ENCODE measurements around the gene LRP6. TPM values are rescaled to one million over a fixed set of nuclear protein-coding genes. Genes with fewer than 3 reads are reported as not detected.

Gene LRP6
- total and polyA plus RNA-seq, 10 of the 15 experiments (the other 5 are each of a cell fraction or from before 2014, with no cell fraction given): 1.5 to 14.9 (median 6.1) TPM

DNA sequence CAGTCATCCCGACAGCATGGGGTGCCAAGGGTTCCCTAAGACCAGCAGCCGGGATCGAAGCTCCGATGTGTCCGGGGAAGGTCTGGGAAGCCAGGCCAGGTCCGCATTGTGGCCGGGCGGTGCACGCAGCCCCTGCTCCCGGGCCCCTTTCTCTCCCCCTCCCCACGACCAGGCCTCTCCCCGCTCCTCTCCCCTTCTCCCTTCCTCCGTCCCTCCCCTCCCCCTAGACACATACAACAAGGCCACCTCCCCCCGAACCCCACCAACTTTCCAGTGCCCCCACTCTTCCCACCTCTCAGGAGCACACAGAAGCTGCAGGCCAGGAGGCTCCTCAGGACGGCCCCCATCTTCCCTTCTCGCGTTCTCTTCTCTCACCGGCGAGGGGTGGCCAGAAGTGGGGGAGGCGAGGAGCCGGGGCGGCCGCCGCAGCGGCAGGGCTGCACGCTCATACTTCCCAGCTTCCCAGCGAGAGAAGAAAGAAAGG lies 413 bp downstream of the LRP6 start:
- CTCF ChIA-PET: interaction anchor here (3.3 kb wide), 1 partner anchor 62 kb away, joined by 15 read pairs; no protein-coding TSS in a partner anchor

More for the DNA sequence above, 413 bp downstream of the LRP6 start:
- no peaks in the 10 kb centered on the region for H4K20me1 ChIP-seq (ENCODE audit: control insufficient read depth, insufficient read depth)
- ChIA-PET SMC1A (ENCODE audit: uncharacterized antibody, unreplicated experiment) (interaction anchor here (0.6 to 1.1 kb wide), 3 partner anchors 67 to 1231 kb away, joined by 3 read pairs; no protein-coding TSS in a partner anchor), RAD21 (ENCODE audit: unreplicated experiment) (interaction anchor here (0.7 to 1.5 kb wide), 2 partner anchors 8 to 72 kb away, joined by 3 read pairs; no protein-coding TSS in a partner anchor), POLR2A (interaction anchor here (0.5 kb wide), 1 partner anchor 89 kb away, joined by 3 read pairs; no protein-coding TSS in a partner anchor)
- peak overlapping the region; percentile 93 for H3K4me2 ChIP-seq (ENCODE audit: control insufficient read depth, insufficient read depth)
- intact Hi-C loops (cut with micrococcal nuclease; ENCODE audit: unreplicated experiment) (loop anchor here (5.0 kb wide), 2 partner anchors 54 to 94 kb away; no protein-coding TSS in a partner anchor), in situ Hi-C loops (cut with MboI) (no loop called here)
- WGBS (ENCODE audit: insufficient coverage, insufficient replicate concordance, low lambda C conversion rate, missing lambda C conversion rate): under 1% methylated on average over 18 of the region's 27 CpGs
- H3K79me2 ChIP-seq (ENCODE audit: control insufficient read depth, insufficient read depth, low read length): peaks cover 10% of the 10 kb centered on the region
- H3K4me1 ChIP-seq (ENCODE audit: control insufficient read depth, insufficient read depth, low read length): no peaks in the 10 kb centered on the region
- H3K27ac ChIP-seq (ENCODE audit: control insufficient read depth, insufficient read depth): peak overlapping the region; percentile 80
- no peaks in the 10 kb centered on the region for H3K27me3 ChIP-seq (replicated peaks in 1 of 2; ENCODE audit: control insufficient read depth in 2 of 2, insufficient read depth in 2 of 2, low read length in 1 of 2)
- peak overlapping the region; percentile 92 for H3K4me3 ChIP-seq
- peak overlapping the region; percentile 57 for H3K9ac ChIP-seq (ENCODE audit: control insufficient read depth, insufficient read depth, low read length)
- H3K9me3 ChIP-seq (replicated peaks; ENCODE audit: control insufficient read depth, insufficient read depth, low read length): no peaks in the 10 kb centered on the region
- no TSS peak for BruUV-seq (replicated peaks)
- H3K36me3 ChIP-seq (ENCODE audit: control insufficient read depth in 2 of 2, insufficient read depth in 2 of 2, low read length in 1 of 2): no peaks in the 10 kb centered on the region
- no peak for DNase-seq (ENCODE audit: low read depth, low spot score)
- TF ChIP-seq STAT1 (conservative IDR thresholded peaks at IDR 0.05) (no peak), TAF1 (IDR thresholded peaks at IDR 0.05; ENCODE audit: borderline replicate concordance, low read depth, low read length) (no peak), PML (IDR thresholded peaks at IDR 0.05; ENCODE audit: low read length) (no peak), POLR2AphosphoS2 (IDR thresholded peaks at IDR 0.05; ENCODE audit: low read depth, low read length) (no peak), STAT3 (IDR thresholded peaks at IDR 0.05; ENCODE audit: low read depth, low read length) (no peak), MYB (IDR thresholded peaks at IDR 0.05; ENCODE audit: borderline replicate concordance, low read depth, low read length) (no peak), RAD51 (IDR thresholded peaks at IDR 0.05) (no peak), BMI1 (IDR thresholded peaks at IDR 0.05; ENCODE audit: borderline replicate concordance) (no peak), POLR2AphosphoS5 (IDR thresholded peaks at IDR 0.05; ENCODE audit: low read length) (no peak)
- TF ChIP-seq, protein P1, sequence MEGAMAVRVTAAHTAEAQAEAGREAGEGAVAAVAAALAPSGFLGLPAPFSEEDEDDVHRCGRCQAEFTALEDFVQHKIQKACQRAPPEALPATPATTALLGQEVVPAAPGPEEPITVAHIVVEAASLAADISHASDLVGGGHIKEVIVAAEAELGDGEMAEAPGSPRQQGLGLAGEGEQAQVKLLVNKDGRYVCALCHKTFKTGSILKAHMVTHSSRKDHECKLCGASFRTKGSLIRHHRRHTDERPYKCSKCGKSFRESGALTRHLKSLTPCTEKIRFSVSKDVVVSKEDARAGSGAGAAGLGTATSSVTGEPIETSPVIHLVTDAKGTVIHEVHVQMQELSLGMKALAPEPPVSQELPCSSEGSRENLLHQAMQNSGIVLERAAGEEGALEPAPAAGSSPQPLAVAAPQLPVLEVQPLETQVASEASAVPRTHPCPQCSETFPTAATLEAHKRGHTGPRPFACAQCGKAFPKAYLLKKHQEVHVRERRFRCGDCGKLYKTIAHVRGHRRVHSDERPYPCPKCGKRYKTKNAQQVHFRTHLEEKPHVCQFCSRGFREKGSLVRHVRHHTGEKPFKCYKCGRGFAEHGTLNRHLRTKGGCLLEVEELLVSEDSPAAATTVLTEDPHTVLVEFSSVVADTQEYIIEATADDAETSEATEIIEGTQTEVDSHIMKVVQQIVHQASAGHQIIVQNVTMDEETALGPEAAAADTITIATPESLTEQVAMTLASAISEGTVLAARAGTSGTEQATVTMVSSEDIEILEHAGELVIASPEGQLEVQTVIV (IDR thresholded peaks at IDR 0.05; ENCODE audit: borderline replicate concordance, partially characterized antibody): no peak
- TF ChIP-seq, protein P2, sequence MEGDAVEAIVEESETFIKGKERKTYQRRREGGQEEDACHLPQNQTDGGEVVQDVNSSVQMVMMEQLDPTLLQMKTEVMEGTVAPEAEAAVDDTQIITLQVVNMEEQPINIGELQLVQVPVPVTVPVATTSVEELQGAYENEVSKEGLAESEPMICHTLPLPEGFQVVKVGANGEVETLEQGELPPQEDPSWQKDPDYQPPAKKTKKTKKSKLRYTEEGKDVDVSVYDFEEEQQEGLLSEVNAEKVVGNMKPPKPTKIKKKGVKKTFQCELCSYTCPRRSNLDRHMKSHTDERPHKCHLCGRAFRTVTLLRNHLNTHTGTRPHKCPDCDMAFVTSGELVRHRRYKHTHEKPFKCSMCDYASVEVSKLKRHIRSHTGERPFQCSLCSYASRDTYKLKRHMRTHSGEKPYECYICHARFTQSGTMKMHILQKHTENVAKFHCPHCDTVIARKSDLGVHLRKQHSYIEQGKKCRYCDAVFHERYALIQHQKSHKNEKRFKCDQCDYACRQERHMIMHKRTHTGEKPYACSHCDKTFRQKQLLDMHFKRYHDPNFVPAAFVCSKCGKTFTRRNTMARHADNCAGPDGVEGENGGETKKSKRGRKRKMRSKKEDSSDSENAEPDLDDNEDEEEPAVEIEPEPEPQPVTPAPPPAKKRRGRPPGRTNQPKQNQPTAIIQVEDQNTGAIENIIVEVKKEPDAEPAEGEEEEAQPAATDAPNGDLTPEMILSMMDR (IDR thresholded peaks at IDR 0.05 in 2 of 3, conservative IDR thresholded peaks at IDR 0.05 in 1 of 3; ENCODE audit: control insufficient read depth in 2 of 3, extremely low read depth in 1 of 3, insufficient read depth in 1 of 3, low read depth in 3 of 3, low read length in 3 of 3): no peak
- peak overlapping the region; percentile 76 for H2AFZ ChIP-seq (ENCODE audit: control insufficient read depth, low read depth, low read length)
- ATAC-seq: peak; percentile 68
- no peak for FAIRE-seq

Data from GM12878 (cell line).